ENCODE results near the gene CARMIL3. TPM values are rescaled to one million over a fixed set of nuclear protein-coding genes. Genes with fewer than 3 reads are reported as not detected.

The CARMIL3 gene
- total and polyA plus RNA-seq, 2 experiments from 2014 or later: 3.7 to 11.8 TPM

DNA sequence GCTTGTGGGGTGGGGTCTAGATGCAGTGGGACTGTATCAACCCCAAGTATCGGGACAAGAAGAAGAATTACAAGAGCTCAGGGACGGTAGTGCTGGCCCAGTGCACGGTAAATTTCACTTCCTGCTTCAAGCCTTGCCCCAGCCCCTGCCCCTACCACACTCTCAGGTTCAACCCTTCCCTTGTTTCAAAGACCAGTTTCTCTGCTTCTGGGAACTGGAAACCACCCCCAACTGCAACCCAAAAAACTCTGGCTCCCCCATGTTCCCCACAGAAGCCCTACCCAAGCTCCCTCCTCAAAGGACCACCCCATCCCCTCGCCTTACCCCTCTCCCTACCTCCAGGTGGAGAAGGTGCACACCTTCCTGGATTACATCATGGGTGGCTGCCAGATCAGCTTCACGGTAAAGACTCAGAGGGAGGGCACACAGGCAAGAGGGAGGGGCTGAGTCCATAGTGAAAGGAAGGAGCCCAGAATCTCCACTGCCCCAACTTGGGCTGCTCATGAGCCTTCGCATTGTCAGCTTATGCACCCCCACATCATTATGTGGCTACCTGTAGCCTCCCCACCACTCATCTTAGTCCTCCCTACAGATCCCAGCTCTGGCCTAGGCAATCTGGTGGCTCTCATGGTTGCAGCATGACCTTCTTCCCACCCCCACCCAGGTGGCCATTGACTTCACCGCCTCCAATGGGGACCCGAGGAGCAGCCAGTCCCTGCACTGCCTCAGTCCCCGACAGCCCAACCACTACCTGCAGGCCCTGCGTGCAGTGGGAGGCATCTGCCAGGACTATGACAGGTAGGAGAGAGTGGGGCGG is 23.9 kb downstream of the CARMIL3 start (continued):
- TF ChIP-seq EZH2 (IDR thresholded peaks at IDR 0.05; ENCODE audit: low read depth, unreplicated experiment) (no peak), NANOG (IDR thresholded peaks at IDR 0.05; ENCODE audit: borderline replicate concordance) (no peak), CTCF (conservative IDR thresholded peaks at IDR 0.05; ENCODE audit: low read depth in 2 of 2) (no peak), POLR2AphosphoS5 (IDR thresholded peaks at IDR 0.05; ENCODE audit: low read depth) (no peak), STAT1 (IDR thresholded peaks at IDR 0.05; ENCODE audit: unreplicated experiment) (no peak), EZH2phosphoT487 (IDR thresholded peaks at IDR 0.05; ENCODE audit: unreplicated experiment) (no peak), JUNB (IDR thresholded peaks at IDR 0.05; ENCODE audit: unreplicated experiment) (no peak), ZNF331 (CRISPR knock-in tag; IDR thresholded peaks at IDR 0.05; ENCODE audit: low read depth) (no peak), REST (IDR thresholded peaks at IDR 0.05; ENCODE audit: unreplicated experiment) (no peak), CREB1 (CRISPR knock-in tag; IDR thresholded peaks at IDR 0.05; ENCODE audit: low read depth) (no peak)
- TF ChIP-seq, protein P1, sequence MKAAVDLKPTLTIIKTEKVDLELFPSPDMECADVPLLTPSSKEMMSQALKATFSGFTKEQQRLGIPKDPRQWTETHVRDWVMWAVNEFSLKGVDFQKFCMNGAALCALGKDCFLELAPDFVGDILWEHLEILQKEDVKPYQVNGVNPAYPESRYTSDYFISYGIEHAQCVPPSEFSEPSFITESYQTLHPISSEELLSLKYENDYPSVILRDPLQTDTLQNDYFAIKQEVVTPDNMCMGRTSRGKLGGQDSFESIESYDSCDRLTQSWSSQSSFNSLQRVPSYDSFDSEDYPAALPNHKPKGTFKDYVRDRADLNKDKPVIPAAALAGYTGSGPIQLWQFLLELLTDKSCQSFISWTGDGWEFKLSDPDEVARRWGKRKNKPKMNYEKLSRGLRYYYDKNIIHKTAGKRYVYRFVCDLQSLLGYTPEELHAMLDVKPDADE (IDR thresholded peaks at IDR 0.05): no peak

DNA sequence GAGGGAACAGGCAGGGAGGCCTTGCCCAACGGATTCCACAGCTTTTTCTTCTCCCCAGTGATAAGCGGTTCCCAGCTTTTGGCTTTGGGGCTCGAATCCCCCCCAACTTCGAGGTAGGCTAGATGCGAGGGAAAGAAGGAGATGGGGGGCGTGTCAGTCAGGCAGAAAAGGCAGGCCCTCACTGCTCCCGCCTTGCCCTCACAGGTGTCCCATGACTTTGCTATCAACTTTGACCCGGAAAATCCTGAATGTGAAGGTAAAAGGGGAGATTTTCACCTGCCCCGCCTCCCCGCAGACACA is 24.4 kb downstream of the CARMIL3 start:
- no peak overlapping the region for H3K27ac Mint-ChIP-seq
- H2AFZ ChIP-seq: no peak overlapping the region
- peaks cover 38% of the 10 kb centered on the region for H3K4me1 Mint-ChIP-seq
- H3K27me3 Mint-ChIP-seq (ENCODE audit: insufficient read depth, low read depth, poor library complexity): peaks cover 24% of the 10 kb centered on the region
- H3K36me3 Mint-ChIP-seq (ENCODE audit: low read depth): no peaks in the 10 kb centered on the region; the same call in 2 of the 3 replicates
- no peaks in the 10 kb centered on the region for H3K27me3 ChIP-seq (ENCODE audit: insufficient read depth)
- no peaks in the 10 kb centered on the region for H3K36me3 ChIP-seq (ENCODE audit: insufficient read depth)
- H4K20me1 ChIP-seq (replicated peaks; ENCODE audit: insufficient read depth): no peaks in the 10 kb centered on the region
- H3K4me2 ChIP-seq: no peak overlapping the region
- H3F3A ChIP-seq (replicated peaks; ENCODE audit: low read depth): peaks cover 15% of the 10 kb centered on the region; the same call in 1 of the 2 replicates
- no peak overlapping the region for H3K4me3 Mint-ChIP-seq
- no peak overlapping the region for H3K4me3 ChIP-seq
- H3K4me1 ChIP-seq (ENCODE audit: insufficient read depth): peaks cover 17% of the 10 kb centered on the region
- no peaks in the 10 kb centered on the region for H3K9me2 ChIP-seq (ENCODE audit: insufficient read depth)
- H3K9me3 Mint-ChIP-seq: no peaks in the 10 kb centered on the region
- no peak overlapping the region for H3K27ac ChIP-seq (ENCODE audit: low read depth)
- H3K79me2 ChIP-seq (replicated peaks; ENCODE audit: insufficient read depth): no peaks in the 10 kb centered on the region
- ATAC-seq (no peak), DNase-seq (ENCODE audit: low spot score) (no peak)
- no peak for TF ChIP-seq ZNF114 (CRISPR knock-in tag; IDR thresholded peaks at IDR 0.05)
- no peak for TF ChIP-seq CREB1 (CRISPR knock-in tag; IDR thresholded peaks at IDR 0.05; ENCODE audit: low read depth)
- no peak for TF ChIP-seq STAT1 (IDR thresholded peaks at IDR 0.05; ENCODE audit: unreplicated experiment)
- no peak for TF ChIP-seq NANOG (IDR thresholded peaks at IDR 0.05; ENCODE audit: borderline replicate concordance)
- no peak for TF ChIP-seq ZNF331 (CRISPR knock-in tag; IDR thresholded peaks at IDR 0.05; ENCODE audit: low read depth)
- TF ChIP-seq, protein P1 (IDR thresholded peaks at IDR 0.05): no peak
